Measurements from ENCODE around the gene ZNF699. TPM values are rescaled to one million over a fixed set of nuclear protein-coding genes. Genes with fewer than 3 reads are reported as not detected.

The ZNF699 gene
- total and polyA plus RNA-seq, 10 of the 15 experiments (the other 5 are each of a cell fraction or from before 2014, with no cell fraction given): 0.04 to 2.9 (median 1.7) TPM

- TF ChIP-seq TAF1 (IDR thresholded peaks at IDR 0.05; ENCODE audit: borderline replicate concordance, low read depth, low read length): peak; percentile 50; the same call in 1 of the 2 replicates
- no peak for TF ChIP-seq USF1 (IDR thresholded peaks at IDR 0.05; ENCODE audit: borderline replicate concordance, extremely low read length, insufficient read depth, low read depth, low read length)
- TF ChIP-seq REST (IDR thresholded peaks at IDR 0.05; ENCODE audit: low read depth, low read length): no peak
- no peak for TF ChIP-seq GABPA (IDR thresholded peaks at IDR 0.05; ENCODE audit: low read depth)
- no peak; the same call in 1 of the 2 replicates for TF ChIP-seq MXI1 (IDR thresholded peaks at IDR 0.05; ENCODE audit: low read depth, low read length)
- no peak for TF ChIP-seq RELA (IDR thresholded peaks at IDR 0.05; ENCODE audit: borderline replicate concordance, partially characterized antibody)
- TF ChIP-seq CHD2 (IDR thresholded peaks at IDR 0.05; ENCODE audit: borderline replicate concordance, low read depth, low read length): peak; percentile 98
- no peak for TF ChIP-seq SMAD1 (IDR thresholded peaks at IDR 0.05; ENCODE audit: low read depth, partially characterized antibody)
- TF ChIP-seq MAX (IDR thresholded peaks at IDR 0.05; ENCODE audit: low read depth, low read length): no peak
- TF ChIP-seq NRF1 (conservative IDR thresholded peaks at IDR 0.05; ENCODE audit: low read depth, low read length): peak; percentile 85
- TF ChIP-seq POLR2AphosphoS2 (IDR thresholded peaks at IDR 0.05; ENCODE audit: low read depth, low read length): no peak
- TF ChIP-seq CEBPZ (IDR thresholded peaks at IDR 0.05; ENCODE audit: low read depth, low read length): no peak
- TF ChIP-seq CBX5 (IDR thresholded peaks at IDR 0.05; ENCODE audit: low read depth): no peak
- TF ChIP-seq TBL1XR1 (IDR thresholded peaks at IDR 0.05; ENCODE audit: low read depth, low read length): peak; percentile 50; the same call in 1 of the 2 replicates
- no peak for TF ChIP-seq FOS (IDR thresholded peaks at IDR 0.05; ENCODE audit: borderline replicate concordance, extremely low read depth, insufficient read length)
- TF ChIP-seq HDAC6 (IDR thresholded peaks at IDR 0.05; ENCODE audit: unreplicated experiment): no peak
- no peak for TF ChIP-seq RCOR1 (conservative IDR thresholded peaks at IDR 0.05; ENCODE audit: low read depth, low read length)
- 0 out of 2 replicates have a peak, but pooled peaks have one; percentile 33 for TF ChIP-seq RELB (IDR thresholded peaks at IDR 0.05; ENCODE audit: low read depth)
- TF ChIP-seq CBFB (IDR thresholded peaks at IDR 0.05; ENCODE audit: low read depth): peak; percentile 72
- TF ChIP-seq POU2F2 (IDR thresholded peaks at IDR 0.05; ENCODE audit: borderline replicate concordance, low read depth, low read length): no peak
Measured at GRCh38 chr19:9323919-9324583, 14.4 kb upstream of the ZNF699 start, which contains the start of gene ZNF559 (continued).
